ENCODE measurements around the gene TPH2. TPM values are rescaled to one million over a fixed set of nuclear protein-coding genes. Genes with fewer than 3 reads are reported as not detected.

The TPH2 gene
- total RNA-seq, 2 donors from 2014 or later: not detected

DNA sequence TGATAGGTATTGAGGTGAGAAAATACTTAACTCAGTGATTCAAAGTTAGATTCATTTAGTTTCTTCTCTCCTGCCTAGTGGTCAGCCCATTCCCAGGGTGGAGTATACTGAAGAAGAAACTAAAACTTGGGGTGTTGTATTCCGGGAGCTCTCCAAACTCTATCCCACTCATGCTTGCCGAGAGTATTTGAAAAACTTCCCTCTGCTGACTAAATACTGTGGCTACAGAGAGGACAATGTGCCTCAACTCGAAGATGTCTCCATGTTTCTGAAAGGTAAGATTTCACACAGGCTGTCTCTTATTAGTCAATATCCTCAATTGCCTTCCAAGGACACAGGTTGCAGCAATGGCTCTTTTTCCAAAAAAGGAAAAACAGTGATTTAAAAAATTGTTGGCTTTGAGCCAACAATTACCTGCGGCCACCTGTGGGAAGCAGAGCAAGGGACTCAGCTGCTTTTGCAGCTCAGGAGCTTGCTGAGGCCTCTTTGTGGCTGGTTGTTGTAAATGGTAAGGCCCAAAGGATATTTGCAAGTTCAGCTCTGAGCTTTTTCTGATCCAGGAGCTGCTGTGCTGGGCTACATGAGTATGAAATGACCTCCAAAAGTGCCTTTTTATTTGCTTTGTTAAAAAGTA, 33.9 kb downstream of the TPH2 start:
- intact Hi-C loops (cut with DNase I): no loop called here

DNA sequence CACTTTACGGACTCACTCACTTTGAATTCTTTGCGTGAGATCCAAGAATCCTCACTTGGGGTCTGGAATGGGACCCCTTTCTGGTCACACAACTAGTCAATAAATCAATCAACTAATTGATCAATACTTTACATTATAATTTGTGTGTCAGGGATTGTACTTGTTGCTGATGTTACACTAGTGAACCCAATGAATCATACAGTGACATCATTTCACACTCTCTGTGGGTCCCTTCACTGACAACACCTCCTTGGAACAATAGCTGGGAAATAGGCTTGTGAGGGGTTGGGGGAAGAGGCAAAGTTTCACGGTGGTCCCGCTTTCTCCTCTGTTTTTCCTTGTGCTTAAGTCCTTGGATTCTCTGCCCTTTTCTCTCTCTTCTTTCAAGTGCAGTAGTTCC, 35.0 kb downstream of the TPH2 start:
- Histone ChIP-seq H3K4me3 (no peak overlapping the region), H3K27me3 (no peaks in the 10 kb centered on the region), H3K9me3 (no peaks in the 10 kb centered on the region), H3K36me3 (no peaks in the 10 kb centered on the region), H3K27ac (no peak overlapping the region), H3K4me1 (no peaks in the 10 kb centered on the region), H3K9ac (ENCODE audit: low read depth in 2 of 2, low read length in 2 of 2) (no peak overlapping the region)
- intact Hi-C loops (cut with DNase I): no loop called here
- no peak for DNase-seq
- TF ChIP-seq, protein P1, sequence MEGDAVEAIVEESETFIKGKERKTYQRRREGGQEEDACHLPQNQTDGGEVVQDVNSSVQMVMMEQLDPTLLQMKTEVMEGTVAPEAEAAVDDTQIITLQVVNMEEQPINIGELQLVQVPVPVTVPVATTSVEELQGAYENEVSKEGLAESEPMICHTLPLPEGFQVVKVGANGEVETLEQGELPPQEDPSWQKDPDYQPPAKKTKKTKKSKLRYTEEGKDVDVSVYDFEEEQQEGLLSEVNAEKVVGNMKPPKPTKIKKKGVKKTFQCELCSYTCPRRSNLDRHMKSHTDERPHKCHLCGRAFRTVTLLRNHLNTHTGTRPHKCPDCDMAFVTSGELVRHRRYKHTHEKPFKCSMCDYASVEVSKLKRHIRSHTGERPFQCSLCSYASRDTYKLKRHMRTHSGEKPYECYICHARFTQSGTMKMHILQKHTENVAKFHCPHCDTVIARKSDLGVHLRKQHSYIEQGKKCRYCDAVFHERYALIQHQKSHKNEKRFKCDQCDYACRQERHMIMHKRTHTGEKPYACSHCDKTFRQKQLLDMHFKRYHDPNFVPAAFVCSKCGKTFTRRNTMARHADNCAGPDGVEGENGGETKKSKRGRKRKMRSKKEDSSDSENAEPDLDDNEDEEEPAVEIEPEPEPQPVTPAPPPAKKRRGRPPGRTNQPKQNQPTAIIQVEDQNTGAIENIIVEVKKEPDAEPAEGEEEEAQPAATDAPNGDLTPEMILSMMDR (IDR thresholded peaks at IDR 0.05): no peak

More for the DNA sequence above, 33.9 kb downstream of the TPH2 start:
- Histone ChIP-seq H3K4me3 (no peak overlapping the region), H3K36me3 (no peaks in the 10 kb centered on the region), H3K27me3 (no peaks in the 10 kb centered on the region), H3K27ac (no peak overlapping the region), H3K9me3 (no peaks in the 10 kb centered on the region), H3K4me1 (no peaks in the 10 kb centered on the region), H3K9ac (ENCODE audit: low read depth in 2 of 2, low read length in 2 of 2) (no peak overlapping the region)
- TF ChIP-seq, protein P1 (IDR thresholded peaks at IDR 0.05): no peak
- no peak for DNase-seq

DNA sequence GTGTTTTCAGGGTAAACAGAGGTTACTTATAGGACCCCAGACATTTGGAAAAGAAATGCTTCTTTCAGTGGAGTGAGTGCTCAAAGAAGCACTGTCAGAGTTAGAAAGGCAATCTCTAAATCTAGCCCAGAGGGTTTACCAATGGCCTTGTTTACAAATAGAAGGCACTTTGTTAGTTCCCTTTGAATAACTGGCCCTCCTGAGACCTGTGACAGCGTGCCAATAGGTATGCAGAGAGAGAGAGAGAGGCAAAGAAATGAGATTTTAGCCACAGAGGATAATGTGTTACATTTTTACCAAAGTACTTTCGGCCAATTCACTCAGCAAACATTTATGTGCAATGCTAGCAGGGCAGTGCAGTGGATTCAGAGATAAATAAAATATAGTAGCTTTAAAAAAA, 41.9 kb downstream of the TPH2 start:
- no peaks in the 10 kb centered on the region for H3K9me3 ChIP-seq
- TF ChIP-seq, protein P1 (IDR thresholded peaks at IDR 0.05): no peak
- no peaks in the 10 kb centered on the region for H3K27me3 ChIP-seq
- no peak overlapping the region for H3K4me3 ChIP-seq
- intact Hi-C loops (cut with DNase I): no loop called here
- no peak overlapping the region for H3K9ac ChIP-seq (ENCODE audit: low read depth in 2 of 2, low read length in 2 of 2)
- H3K36me3 ChIP-seq: no peaks in the 10 kb centered on the region
- no peak for DNase-seq
- H3K27ac ChIP-seq: no peak overlapping the region
- H3K4me1 ChIP-seq: no peaks in the 10 kb centered on the region

DNA sequence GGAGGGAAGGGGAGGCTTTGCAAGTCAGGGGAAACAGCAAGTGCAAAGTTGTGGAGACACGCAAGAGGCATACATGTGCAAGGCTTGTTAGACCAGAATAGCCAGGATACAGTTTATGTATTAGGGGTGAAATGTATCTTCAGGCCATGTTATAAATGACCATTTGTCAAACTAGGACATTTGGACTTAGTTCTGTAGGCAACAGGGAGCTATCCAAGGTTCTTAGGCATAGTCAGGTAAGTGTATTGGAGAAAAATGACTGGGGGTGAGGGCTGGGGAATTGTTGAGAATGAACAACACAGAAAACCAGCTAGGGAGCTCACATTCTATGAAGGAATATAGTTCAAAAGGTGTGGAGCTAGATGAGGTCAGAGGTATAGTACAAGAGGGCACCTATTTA, 42.5 kb downstream of the TPH2 start:
- no peaks in the 10 kb centered on the region for H3K36me3 ChIP-seq
- no peaks in the 10 kb centered on the region for H3K9me3 ChIP-seq
- H3K9ac ChIP-seq (ENCODE audit: low read depth in 2 of 2, low read length in 2 of 2): no peak overlapping the region
- intact Hi-C loops (cut with DNase I): no loop called here
- H3K27ac ChIP-seq: no peak overlapping the region
- H3K27me3 ChIP-seq: no peaks in the 10 kb centered on the region
- no peak for DNase-seq
- H3K4me1 ChIP-seq: no peaks in the 10 kb centered on the region
- TF ChIP-seq, protein P1 (IDR thresholded peaks at IDR 0.05): no peak
- H3K4me3 ChIP-seq: no peak overlapping the region

DNA sequence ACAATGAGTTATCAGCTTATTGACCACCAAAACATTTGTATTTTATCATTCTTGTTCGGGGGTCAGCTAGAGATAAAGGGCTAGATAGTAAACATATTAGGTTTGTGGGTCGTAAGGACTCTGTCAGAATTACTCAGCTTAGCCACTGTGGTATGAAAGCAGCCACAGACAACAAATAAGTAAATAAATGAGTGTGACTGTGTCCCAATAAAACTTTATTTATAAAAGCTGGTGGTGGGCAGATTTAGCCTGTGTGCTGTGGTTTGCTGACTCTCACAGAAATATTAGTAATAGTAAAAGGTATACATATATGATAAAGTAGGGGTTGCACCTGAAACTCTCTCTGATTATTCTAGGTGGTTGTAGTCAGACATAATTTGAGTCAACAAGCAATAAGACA, 56.1 kb downstream of the TPH2 start:
- no peaks in the 10 kb centered on the region for H3K9me3 ChIP-seq
- H3K9ac ChIP-seq (ENCODE audit: low read depth in 2 of 2, low read length in 2 of 2): no peak overlapping the region
- TF ChIP-seq, protein P1 (IDR thresholded peaks at IDR 0.05): no peak
- no peaks in the 10 kb centered on the region for H3K4me1 ChIP-seq
- no peaks in the 10 kb centered on the region for H3K27me3 ChIP-seq
- H3K36me3 ChIP-seq: no peaks in the 10 kb centered on the region
- no peak overlapping the region for H3K27ac ChIP-seq
- intact Hi-C loops (cut with DNase I): no loop called here
- no peak for DNase-seq
- no peak overlapping the region for H3K4me3 ChIP-seq
